GM18870 (cell line): ENCODE data around the gene TMEM86B.

Source experiments
- ATAC-seq: cut with Tn5 transposase; IDR thresholded peaks from one replicate; pipeline ENCODE4 v1.9.1; 2021; ENCODE audit warnings: moderate library complexity; ENCODE audit not compliant: unreplicated experiment

The TMEM86B gene

DNA sequence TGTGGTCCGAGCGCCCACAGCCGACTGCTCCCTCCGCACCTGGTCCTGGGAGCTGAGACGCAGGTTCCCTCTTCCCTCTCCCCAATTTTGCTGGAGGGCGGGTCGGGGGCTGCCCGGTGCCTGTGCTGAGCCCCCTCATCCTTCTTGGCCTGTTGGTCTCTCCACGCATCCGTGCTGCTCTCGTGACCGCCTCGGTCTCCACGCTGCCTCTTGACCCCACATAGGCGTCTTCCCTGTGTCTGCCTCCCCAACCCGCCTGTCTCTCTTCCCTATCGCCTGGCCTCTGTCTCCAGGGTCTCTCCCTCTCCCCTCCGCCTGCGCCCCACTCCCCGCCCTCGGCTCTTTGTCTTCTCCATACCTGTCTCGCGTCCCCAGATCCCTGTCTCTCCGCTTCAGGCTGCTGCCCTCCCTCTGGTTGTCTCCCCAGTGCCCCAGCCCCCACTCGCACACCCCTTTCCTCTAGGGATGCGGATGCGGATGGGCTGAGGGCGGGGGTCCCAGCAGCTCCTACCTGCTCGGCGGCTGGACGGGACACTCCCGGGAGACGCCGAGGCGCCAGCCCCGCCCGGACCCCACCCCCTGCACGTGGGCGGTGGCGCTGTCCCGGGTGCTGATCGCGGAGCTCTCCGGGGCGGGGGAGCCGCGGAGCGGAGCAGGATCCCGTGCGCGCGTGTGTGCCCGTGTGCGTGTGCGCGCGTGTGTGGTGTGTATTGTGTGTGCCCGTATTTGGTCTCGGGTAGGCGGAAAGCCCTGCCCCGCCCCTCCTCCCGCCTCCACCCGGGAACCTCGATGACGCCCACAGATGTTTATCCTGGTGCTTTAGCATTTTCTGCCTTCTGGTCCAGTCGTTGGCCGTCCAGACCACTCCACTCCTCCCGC, 48.7 kb downstream of the TMEM86B start, which contains the start of gene SYT5:
SYT5 (minus strand) TSS at position 684 of the 879 bp plus-strand sequence. CDS start 1,248 bp downstream, outside the sequence.
- ATAC-seq, result no peak

DNA sequence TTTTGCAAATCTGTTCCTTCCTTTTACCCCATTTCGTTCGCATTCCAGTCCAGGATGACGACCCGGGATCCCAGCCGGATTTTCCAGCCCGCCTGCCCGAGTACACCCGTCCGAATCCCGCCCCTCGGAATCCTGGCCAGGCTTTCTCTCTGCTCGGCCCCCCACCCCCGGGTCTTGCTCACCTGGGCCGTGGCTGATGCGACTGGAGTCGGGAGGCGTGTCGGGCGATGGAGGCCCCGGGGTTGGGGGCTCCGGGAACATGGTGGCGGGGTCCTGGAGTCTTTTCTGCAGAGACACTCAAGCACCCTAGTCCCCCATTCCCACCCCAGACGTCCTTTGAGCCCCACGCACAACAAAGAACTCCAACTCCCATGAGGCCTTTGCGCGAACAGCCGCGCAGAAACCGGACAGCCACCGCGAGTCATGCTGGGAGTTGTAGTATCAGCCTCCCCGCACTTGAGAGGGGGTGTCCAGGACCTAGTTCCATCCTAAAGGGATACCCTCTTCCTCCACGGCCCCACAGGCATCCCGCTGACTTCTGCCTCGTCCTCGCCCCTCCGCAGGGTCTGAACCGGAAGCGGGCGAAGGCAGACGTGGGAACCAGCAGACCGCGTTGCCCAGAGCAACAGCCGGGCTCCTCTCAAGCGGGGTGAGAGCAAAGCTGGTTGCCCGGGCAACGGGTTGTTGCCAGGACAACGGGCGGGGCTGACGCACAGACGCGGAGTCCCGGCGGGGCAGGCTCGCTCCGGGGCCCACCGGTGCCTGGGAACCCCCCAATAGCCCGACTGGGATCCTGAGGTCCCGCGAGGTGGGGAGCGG, 49.6 kb downstream of the TMEM86B start:
- no peak for ATAC-seq
